Measurements from ENCODE around the gene FMO2.

Gene FMO2

DNA sequence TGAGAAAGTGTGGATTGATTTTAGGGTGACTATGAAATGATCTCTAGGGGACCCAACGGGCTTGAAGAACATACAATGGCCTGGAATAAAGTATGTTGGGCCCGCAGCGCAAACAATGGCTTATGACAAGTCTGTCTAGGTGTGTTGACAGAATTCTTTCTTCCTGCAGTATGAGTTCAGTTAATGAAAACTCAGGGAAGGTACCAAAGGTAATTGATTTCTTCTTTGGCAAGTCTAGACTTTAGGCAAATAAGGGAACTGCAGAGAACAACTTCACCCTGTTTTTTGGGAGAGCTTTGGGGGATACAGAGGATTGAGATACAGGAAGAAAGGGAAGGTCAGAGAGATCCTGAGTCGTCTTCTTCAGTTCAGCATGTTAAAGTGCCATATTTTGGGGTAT is 7.8 kb upstream of the FMO2 start:
- DNase-seq: no peak

DNA sequence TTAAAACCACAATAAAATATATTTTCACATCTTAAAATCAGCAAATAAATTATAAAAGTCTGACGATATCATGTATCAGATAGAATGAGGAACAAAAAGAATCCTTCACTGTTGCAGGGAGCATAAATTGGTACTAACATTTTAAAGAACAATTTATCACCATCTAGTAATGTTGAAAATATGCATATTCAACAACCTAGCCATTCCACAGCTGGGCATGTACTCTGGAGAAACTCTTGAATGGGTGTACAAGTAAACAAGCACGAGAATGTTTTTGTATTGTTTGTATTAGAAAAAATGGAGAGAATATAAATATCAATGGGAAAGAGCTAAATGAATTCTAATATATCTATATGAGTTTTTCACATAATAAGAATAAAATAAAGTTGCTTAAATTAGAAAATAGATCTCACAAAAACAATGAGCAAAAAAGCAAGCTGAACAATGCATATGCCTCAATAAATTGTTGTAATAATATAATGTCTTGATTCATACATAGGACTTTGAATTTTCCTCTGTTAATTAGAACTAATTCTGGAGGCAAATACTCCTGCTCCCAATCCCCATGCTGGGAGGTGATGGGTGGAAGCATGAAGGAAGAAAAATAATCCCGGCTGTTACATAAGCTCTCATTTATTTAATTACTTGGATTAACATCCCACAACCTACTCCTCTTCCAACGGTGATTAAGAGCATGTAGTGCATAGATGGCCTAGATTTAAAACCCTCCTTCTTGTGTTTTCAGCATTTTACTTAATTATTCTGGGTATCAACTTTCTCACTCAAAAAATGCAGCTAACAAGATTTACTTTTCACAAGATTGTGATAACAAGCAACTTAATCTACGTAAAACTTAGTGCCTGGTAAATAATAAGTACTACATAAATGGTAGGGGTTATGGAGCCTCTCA is 5.5 kb upstream of the FMO2 start:
- no peak for DNase-seq

DNA sequence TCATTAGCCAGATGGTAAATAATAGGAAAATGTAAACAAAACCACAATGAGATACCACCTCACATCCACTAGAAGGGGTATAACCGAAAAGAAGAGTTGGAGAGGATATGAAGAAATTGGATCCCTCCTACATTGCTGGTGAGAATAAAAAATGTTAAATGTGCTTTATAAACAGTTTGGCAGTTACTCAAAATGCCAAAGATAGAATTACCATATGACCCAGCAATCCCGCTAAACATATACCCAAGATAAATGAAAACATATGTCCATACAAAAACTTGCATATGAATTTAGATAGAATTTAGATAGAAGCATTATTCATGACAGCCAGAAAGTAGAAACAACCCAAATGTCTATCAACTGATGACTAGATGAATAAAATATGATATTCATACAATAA is 4.4 kb upstream of the FMO2 start:
- DNase-seq: no peak

DNA sequence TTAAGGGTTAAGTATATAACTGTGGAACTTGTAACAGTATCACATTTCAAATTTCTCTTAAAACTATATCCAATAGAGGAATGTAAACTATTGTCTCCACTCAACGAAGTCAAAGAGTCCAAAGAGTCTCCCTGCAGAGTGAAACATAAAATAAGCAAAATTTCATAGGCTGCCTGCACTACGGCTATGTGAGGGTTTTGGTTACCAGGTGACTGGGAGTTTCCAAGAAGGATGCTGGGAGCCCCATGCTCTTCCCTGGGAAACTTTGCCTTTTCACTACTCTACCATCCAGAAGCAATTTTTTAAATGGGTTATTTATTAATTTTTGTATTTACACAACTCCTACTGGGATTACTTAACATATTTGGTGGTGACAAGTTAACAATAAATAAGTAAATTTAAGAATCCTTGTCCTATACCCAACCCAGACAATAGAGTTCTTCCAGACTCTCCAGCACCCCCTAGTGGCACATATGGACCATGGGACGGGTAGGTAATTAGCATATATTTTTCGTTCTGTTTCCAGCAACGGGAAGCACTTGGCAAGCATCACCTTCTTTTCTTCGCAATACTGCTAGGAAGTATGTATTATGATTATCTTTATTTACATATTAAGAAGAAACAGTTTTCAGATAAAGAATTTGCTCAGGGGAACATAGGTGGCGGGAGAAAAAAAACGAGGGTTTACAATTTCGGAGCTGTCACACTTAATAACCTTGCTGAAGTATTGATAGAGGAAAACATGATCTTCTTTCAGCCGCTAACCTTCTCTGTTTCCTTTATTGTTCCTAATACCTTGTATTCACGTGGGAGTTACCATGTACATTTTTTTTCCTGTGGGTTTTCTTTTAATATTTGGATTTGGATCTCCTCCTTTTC is 3.5 kb downstream of the FMO2 start:
- DNase-seq: peak in 2 of 5 experiments; percentile 10 to 46

DNA sequence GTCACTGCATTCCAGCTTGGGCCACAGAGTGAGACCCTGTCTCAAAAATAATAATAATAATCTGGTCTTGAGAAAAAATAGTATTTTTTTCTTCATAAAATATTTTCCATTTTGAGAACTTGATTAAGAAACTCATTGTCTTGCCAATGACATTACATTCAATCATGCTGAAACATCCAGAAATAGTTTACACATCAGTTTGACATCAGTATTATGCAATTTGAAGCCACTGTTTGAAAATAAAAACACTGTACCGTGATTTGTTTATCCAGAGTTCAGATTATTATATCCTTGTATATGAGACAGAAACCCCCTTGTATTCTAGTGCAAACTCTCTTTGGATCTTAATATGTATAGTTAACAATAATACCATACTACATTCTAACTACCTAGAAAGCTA is 6.9 kb downstream of the FMO2 start:
- DNase-seq: no peak

DNA sequence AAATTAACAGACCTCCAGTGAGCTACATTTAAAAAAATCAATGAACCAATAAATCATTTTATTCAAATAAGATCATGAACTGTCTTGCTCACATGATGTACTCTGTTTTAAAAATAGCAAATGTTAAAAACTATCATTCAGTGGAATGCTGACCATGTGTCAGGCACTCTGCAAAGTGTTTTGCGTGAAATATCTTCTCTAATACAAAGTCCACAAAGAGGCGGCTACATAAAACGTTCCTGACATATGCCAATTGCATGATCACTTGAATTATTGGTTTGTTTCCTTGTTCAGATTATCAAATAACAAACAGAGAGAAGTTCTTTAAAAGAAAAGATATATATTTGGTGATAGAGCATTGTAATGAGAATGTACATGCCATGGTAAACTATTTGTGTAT is 10.7 kb downstream of the FMO2 start:
- no peak for DNase-seq

DNA sequence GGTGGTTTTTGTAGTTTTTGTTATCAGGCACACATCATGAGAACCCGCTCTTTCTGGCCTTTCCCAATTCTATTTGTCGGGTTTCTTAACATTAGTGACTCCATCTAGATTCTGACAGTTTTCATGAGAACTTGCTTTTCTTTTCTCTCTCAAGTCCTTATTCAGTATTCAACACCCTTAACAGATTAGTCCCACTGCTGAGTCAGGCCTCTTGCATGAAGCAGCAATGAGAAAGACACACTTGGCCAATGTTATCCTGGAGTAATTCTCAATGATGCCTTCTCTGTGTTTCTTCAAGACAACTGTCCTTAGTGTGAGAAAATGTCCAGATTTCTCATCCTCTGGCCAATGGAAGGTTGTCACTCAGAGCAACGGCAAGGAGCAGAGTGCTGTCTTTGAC is 11.3 kb downstream of the FMO2 start:
- DNase-seq: no peak

DNA sequence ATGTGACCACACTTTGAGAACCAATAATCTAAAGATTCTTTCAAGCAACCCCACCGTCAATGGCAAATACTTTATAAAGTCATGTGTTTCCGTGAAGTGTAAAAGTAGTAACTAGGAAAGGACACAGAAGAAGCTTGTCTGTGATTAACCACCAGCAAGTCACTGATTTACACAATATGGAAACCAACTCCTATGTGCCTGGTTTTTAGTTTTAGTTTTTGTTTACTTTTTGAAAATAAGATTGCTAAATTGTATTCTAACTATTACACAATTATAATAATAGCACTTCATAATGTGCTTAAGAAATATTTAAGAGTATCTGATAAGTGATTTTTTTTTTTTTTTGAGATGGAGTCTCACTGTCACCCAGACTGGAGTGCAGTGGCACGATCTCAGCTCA is 13.0 kb downstream of the FMO2 start:
- DNase-seq: no peak

DNA sequence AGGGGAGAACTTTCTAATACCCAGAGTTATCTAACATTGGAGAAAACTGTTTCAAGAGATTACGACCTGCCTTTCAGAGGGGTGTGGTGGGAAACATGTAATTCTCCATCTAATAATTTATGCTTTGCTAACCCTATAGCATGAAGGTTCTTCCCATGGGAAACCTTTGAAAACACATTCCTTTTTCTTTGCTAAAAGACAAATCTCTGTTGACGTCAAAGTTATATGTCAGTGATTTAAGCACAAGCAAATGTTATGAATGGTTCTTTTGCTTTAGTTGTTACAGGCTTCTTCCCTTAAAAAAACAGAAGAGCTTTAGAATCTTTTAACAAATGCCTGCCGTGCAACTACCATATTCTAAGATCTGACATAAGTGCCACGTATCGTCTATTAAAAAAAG is 19.2 kb downstream of the FMO2 start:
- DNase-seq: no peak

DNA sequence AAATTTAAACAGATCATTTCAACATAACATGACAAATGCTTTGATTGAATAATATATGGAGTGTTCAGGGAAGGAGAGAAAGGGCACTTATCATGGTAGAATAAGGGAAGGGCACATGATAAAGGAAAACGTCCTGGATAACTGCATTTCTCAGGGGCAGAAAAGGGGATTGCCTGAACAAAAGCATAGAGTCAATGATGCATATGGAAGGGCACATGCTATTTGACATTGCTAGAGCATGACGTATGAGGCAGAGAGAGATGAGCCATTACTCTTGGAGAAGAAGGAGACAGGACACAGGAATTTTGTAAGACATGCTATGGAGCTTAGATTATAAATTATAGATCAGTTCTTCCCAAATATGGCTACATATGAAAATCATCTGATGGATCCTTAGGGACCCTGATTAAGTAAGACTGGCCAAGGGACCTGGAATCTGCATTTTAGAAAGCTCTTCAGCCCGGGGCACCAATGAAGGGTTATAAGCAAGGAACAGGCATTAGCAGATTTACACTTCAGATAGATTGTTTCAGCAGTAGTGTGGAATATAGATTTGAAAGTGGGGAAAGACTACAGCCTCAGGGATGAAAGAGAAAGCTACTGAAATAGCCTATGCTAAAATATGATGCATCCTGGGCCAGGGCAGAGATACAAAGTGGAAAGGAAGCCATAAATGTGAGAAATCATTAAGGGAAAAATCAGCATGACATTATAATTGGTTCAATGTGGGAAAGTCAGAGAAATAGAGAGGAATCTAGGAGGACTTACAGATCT is 21.3 kb downstream of the FMO2 start:
- DNase-seq: no peak

DNA sequence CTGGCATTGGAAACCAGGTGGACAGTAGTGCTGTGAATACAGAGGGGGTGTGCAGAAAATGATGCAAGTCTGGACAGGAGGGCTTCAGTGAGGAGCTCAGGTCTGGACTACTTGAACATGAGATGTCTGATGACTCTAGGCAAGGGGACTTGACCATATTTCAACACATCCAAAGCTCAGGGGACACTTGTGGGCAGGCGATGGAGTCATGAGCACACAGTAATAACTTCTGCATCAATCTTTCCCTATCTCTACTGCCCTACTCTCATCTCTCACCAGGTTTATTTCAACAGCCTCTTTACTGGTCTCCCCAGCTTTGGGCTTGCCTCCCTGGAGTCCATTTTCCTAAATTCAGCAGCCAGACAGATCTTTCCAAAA is 21.9 kb downstream of the FMO2 start:
- no peak for DNase-seq

DNA sequence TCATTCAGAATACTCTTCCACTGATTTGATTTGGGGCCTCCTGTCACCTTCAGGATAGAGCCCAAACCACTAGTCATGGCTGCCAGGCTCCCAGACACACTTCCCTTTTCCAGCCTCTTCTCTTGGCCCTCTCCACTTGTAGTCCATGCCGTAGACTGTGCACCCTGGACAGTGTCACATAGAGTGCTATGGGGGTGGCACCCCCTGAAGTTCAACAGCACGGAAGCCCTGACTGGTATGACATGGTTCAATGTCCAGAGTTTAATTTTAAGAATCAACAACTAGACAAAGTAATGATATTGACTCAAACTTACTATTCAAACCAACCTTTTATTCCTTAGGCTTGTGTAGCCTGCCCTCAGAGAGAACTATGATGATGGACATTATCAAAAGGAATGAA is 22.3 kb downstream of the FMO2 start:
- no peak for DNase-seq

DNA sequence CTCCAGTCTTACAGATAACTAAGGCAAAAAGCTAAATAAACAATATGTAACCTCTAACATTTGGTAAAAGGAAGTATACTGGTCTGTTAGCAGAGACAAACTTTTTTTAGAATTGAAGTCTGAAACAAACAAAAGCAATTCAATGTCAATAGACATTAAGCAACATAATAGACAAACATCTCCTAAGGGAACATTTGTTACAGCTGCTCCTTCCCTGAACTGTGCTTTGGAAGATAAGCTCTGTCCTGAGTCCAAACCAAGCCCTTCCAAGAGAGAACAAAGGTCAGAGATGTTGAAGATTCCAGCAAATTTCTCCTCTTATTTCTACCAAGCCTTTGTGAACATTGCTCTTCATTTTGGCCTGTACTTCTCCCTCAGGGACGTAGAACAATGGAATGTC is 25.3 kb downstream of the FMO2 start:
- no peak for DNase-seq

DNA sequence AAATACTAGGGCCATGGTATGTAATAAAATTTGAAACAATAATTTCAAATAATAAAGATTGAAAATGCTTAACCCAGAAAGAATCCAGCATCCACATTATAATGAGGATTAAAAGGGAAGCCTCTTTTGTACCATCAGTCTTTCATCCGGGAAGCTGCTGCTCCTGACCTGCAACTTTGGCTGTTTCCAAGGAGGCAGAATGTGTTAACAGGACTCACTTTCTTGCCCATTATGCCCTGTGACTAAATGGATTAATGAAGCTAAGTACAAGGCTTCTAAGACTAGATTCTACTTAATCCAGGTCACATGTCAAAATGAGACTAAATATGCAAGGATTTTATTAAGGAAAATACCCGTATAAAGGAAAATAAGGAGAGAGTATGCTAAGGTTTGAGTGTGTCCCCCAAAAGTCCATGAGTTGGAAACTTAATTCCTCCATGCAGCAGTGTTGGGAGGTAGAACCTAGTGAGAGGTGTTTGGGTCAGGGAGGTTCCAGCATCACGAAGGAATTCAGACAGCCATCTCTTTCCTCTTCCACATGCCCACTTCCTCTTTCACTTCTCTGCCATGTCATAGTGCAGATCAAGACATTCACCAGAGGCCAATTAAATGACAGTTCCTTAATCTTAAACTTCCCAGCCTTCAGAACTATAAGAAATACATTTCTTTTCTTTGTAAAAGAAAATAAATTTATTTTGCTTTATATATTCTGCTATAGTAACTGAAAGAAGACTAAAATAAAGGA is 27.7 kb downstream of the FMO2 start:
- no peak for DNase-seq

DNA sequence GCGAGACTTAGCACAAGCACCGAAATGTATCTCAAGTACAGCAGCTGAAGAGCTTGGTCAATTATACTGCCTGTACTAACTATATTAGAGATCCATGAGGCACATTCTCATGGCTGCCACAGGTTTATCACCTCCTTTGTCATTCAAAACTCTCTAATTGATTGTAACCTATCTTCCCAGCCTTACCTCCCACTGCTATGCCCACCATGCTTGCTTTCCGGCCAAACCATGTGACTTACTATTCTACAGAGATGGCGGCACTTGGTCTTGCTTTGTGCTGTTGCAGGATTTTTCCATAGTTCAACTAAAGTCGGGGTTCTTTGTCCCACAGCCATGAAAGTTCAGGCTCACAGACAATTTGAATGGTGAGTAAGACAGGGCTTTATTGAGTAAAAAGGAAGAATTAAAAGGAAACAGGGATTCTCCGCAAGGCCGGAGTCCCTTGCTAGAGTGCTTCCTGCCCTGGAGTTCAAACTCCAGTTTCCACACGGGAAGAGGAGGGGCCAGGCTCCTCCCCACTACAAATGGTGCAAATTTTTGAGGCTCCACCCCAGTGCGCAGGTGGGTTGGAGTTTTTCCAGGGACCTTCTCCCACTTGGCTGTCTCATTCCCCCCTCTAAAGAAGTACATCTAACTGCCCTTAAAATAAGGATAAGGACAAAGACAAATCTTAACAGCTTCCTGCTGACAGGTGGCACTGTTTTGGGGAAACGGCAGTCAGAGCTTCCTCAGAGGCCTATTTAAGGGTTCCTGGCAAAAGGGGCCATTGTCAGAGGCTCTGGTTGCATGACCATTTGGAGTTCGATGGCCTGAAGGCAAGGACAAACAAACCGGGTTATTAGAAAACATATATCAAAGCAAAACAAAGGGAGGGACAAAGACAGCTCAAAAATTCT is 28.7 kb downstream of the FMO2 start:
- DNase-seq: no peak

DNA sequence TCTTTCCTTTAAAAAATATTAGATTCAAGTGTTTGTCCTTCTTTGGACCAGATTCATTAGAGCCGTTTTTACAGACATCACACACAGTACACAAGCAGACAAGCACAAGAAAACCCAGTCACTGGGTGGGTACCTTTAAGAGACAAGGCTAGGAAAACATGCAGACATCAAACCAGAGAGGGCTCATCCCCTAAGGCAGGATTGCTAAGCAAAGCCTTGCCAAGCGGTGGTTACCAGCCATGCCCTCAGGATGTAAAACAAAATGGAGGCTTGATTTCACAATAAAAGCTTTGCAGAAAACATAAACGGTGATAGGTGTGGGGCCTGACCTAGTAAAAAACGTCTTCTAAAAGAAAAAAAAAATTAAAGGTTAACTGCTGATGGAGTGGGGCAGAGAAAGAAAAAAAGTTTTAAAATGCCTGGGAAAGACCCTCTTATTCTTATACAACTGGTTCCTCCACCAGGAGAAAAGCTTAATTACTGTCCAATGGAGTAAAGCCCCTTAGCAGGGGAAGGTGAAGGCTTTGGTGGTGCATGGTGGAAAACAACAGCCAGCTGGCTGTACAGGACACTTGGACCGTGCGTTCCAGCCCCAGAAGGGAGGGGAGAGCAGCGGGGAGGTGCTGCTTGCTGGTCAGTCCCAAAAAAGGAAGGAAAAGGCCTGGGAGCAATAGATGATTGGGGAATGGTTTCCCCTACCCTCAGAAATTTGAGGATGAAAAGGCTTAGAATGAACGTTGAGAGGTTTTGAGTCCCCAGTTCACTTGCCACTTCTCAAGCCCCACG is 32.8 kb downstream of the FMO2 start:
- no peak for DNase-seq

DNA sequence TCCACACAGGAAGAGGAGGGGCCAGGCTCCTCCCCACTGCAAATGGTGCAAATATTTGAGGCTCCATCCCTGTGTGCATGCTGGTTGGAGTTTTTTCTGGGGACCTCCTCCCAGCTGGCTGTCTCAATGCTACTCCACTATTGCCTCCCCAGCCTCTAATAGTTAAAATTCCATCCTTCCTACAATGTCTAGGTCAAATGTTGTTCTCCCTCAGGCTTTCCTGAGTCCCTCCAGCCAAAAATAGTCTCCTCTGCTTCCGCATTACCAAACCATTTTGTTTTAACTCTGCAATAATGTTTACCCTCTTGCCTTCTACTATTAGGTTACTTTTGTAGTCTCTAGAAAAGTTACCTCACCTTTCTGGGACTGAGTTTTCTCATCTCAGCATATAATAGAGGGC is 33.6 kb downstream of the FMO2 start:
- DNase-seq: no peak

DNA sequence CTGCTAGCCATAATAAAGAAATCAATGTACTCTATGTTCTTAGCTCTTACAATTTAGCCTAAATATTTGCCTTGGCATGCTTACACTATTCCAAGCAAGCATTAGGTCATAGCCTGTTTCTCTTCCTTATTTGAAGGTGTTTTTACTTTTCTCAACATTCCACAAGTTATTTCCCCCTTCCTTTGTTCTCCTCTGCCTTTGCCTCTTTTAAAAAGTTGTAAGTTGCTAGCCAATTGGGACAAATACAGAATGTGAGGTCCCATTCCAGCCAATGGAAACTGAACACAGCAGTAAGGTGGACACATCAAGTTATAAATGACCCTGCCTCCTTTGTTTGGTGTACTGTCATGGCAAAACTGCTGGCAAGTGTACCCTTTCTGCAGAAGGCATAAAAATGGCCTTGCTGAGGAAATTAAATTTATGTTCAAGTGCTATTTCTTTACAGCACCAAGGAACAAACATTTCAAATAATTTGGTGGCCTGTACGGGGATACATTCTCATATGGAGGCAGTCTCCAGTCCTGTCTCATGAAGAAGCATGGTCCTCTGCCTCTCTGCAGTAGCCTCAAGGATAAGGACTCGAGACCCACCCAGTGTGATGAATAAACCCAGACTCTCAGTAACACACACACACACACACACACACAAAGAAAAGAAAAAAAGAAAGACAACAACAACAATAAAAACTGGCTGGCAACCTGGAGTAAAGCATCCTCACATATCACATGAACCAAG is 34.4 kb downstream of the FMO2 start:
- DNase-seq: no peak

DNA sequence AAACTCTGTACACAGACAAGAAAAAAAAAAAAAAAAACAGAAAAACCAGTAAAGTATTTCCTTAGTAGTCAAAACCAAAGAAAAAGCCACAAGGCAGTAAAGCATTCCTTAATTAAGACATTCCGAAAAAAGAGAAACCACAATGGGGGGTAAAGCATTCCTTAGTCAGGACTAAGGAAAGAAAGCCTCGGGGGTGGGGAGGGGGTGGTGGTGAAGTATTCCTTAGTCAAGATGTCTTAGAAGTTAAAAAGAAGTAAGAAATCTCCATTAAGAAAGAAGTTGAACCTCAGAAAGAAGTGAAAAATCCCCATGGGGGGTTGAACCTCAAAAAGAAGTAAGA is 35.0 kb downstream of the FMO2 start:
- DNase-seq: no peak

DNA sequence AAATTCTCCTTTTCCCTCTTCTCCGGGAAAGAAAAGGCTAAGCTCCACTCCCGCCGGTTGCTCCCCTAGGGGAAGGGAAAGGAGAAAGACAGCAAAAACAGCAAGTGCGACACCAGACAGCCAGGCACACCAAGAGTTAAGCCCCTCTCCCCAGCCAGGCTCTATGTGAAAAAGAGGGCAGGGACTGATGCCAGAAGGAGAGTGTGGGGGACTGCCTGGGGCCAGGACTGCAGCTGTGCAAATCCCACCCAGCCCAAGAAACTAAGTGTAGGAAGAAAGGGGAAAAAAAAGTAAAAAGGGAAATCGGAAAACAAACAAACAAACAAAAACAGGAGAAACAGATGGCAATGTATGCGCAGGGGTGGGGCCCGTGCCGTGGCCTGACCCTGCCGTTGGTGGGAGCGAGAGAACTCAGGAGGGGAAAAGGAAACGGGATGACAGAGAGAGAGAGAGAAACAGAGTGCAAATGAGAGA is 35.5 kb downstream of the FMO2 start:
- DNase-seq: no peak

Data from T-helper 2 cell (primary cell).